IMR-90 (cell line): ENCODE measurements around the gene KRTAP10-10.

ENCODE experiments used
- CEBPB ChIP-seq: IDR thresholded peaks from 2 replicates; pipeline ENCODE4 v1.6.1; 2012; ENCODE audit warnings: low read depth, low read length, improper control_type of control experiment
- CTCF ChIP-seq: conservative IDR thresholded peaks from 2 replicates; pipeline ENCODE4 v1.5.1; 2012; ENCODE audit warnings: mild to moderate bottlenecking, low read depth, low read length, improper control_type of control experiment
- FOS ChIP-seq: fragments of 150-350 bp; IDR thresholded peaks from 2 replicates; pipeline ENCODE4 v1.6.1; 2016; ENCODE audit warnings: low read depth, low read length
- MAFK ChIP-seq: IDR thresholded peaks from 2 replicates; pipeline ENCODE4 v1.6.1; 2012; ENCODE audit warnings: low read depth, low read length, improper control_type of control experiment
- MAZ ChIP-seq: IDR thresholded peaks from 2 replicates; pipeline ENCODE4 v1.6.1; 2012; ENCODE audit warnings: low read depth, mild to moderate bottlenecking, low read length, improper control_type of control experiment, moderate library complexity, borderline replicate concordance
- MXI1 ChIP-seq: IDR thresholded peaks from 2 replicates; pipeline ENCODE4 v1.6.1; 2012; ENCODE audit warnings: low read depth, mild to moderate bottlenecking, low read length, moderate library complexity, borderline replicate concordance
- POLR2A ChIP-seq: IDR thresholded peaks from 2 replicates; pipeline ENCODE4 v1.6.1; 2012; ENCODE audit warnings: mild to moderate bottlenecking, low read depth, low read length
- RAD21 ChIP-seq: IDR thresholded peaks from 2 replicates; pipeline ENCODE4 v1.6.1; 2012; ENCODE audit warnings: low read length, improper control_type of control experiment
- RFX5 ChIP-seq: IDR thresholded peaks from 2 replicates; pipeline ENCODE4 v1.8.0; 2012; ENCODE audit warnings: low read depth, mild to moderate bottlenecking, low read length, moderate library complexity
- SMC3 ChIP-seq: fragments of 150-350 bp; IDR thresholded peaks from 2 replicates; pipeline ENCODE4 v1.6.1; 2016; ENCODE audit warnings: low read depth, mild to moderate bottlenecking, antibody characterized with exemption, low read length, moderate library complexity
- USF2 ChIP-seq: fragments of 150-350 bp; IDR thresholded peaks from 2 replicates; pipeline ENCODE4 v1.6.1; 2017; ENCODE audit warnings: mild to moderate bottlenecking, antibody characterized with exemption, low read length, low read depth

- TF ChIP-seq POLR2A, result no peak
- no peak for TF ChIP-seq MAFK
- TF ChIP-seq CTCF, result no peak
- no peak for TF ChIP-seq RFX5
- no peak for TF ChIP-seq USF2
- no peak for TF ChIP-seq SMC3
- no peak for TF ChIP-seq MXI1
- TF ChIP-seq MAZ, result no peak
- no peak for TF ChIP-seq CEBPB
- TF ChIP-seq FOS, result no peak
- no peak for TF ChIP-seq RAD21
Measured at GRCh38 chr21:44618504-44618903, 18.7 kb upstream of the KRTAP10-10 start.
